ENCODE results near the gene ATP5PD. TPM values are rescaled to one million over a fixed set of nuclear protein-coding genes. Genes with fewer than 3 reads are reported as not detected.

Gene ATP5PD
- polyA plus RNA-seq, 1 donor (not counting 4 experiments of a cell fraction or from before 2014, with no cell fraction given): 276 TPM

DNA sequence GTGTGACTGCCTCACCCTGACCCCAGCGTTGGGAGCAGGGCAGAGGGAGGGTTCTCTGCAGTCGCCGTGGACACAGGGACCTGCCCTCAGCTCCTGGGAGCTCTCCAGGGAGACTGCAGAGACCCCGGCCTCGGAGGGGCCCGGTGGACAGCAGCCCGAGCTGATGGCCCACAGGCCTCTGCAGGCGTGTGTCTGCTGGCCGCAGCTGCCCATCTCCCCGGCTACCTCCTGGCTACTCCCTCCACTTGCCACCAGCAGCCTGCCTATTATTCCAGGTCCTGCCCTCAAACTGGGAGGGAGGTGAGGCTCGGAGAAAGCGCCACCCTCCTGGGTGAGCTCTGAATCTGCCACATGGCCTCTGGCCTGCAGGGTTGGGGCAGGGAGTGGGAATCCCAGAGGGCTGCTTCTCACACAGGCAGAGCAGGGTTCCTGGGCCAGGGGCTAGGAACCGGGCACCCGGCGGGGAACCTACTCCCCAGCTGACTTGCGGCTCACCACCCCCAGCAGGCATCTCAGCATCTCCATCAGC is 48.2 kb upstream of the ATP5PD start:
- dilution Hi-C loops (cut with MboI; ENCODE audit: extremely low pct_ligation_motif_present, low sequenced_read_pairs): no loop called here

DNA sequence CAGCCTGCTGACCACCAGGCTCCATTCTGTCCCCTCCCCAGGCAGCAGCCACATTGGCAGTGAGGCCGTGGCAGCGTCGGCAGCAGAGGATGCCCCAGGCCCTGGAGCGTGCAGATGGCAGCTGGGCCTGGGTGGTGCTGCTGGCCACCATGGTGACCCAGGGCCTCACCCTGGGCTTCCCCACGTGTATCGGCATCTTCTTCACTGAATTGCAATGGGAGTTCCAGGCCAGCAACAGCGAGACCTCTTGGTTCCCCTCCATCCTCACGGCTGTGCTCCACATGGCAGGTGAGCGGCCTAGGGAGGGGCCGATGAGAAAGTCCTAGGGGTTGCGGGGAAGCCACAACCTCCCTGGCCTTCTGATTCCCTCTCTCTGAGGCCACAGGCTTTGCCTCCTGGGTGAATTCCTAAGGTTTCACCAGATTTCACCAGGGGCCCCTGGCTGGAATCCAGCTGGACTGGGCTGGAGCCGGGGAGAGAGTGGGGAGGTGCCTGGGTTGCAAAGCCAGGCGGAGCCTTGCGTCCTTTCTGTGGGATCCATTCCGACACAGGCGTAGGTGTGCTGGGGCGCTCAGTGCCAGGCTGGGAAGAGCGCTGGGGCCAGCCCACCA is 46.9 kb upstream of the ATP5PD start:
- H3K4me2 ChIP-seq (ENCODE audit: control insufficient read depth, extremely low read depth, insufficient read depth, low read depth, low read length): no peak overlapping the region
- H3K36me3 ChIP-seq (ENCODE audit: control insufficient read depth in 2 of 2, extremely low read depth in 1 of 2, insufficient read depth in 2 of 2, low read length in 2 of 2): no peaks in the 10 kb centered on the region
- no peak overlapping the region for H2AFZ ChIP-seq (ENCODE audit: control insufficient read depth, low read length)
- FAIRE-seq: no peak
- DNase-seq (ENCODE audit: low read depth, low spot score): no peak
- no peak for TF ChIP-seq EZH2 (IDR thresholded peaks at IDR 0.05; ENCODE audit: low read length)
- TF ChIP-seq, protein P1, sequence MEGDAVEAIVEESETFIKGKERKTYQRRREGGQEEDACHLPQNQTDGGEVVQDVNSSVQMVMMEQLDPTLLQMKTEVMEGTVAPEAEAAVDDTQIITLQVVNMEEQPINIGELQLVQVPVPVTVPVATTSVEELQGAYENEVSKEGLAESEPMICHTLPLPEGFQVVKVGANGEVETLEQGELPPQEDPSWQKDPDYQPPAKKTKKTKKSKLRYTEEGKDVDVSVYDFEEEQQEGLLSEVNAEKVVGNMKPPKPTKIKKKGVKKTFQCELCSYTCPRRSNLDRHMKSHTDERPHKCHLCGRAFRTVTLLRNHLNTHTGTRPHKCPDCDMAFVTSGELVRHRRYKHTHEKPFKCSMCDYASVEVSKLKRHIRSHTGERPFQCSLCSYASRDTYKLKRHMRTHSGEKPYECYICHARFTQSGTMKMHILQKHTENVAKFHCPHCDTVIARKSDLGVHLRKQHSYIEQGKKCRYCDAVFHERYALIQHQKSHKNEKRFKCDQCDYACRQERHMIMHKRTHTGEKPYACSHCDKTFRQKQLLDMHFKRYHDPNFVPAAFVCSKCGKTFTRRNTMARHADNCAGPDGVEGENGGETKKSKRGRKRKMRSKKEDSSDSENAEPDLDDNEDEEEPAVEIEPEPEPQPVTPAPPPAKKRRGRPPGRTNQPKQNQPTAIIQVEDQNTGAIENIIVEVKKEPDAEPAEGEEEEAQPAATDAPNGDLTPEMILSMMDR (optimal IDR thresholded peaks at IDR 0.05 in 1 of 3, IDR thresholded peaks at IDR 0.05 in 1 of 3, conservative IDR thresholded peaks at IDR 0.05 in 1 of 3; ENCODE audit: extremely low read depth in 1 of 3, insufficient read depth in 2 of 3, low read length in 3 of 3): no peak
- dilution Hi-C loops (cut with MboI; ENCODE audit: extremely low pct_ligation_motif_present, low sequenced_read_pairs): no loop called here
- no peaks in the 10 kb centered on the region for H3K9me1 ChIP-seq (ENCODE audit: control insufficient read depth, extremely low read depth, insufficient read depth, low read length)
- H3K9ac ChIP-seq (ENCODE audit: control insufficient read depth, extremely low read depth, insufficient read depth, low read length): no peak overlapping the region
- H3K79me2 ChIP-seq (ENCODE audit: control insufficient read depth, insufficient read depth, low read length): no peaks in the 10 kb centered on the region
- H3K27ac ChIP-seq (ENCODE audit: control insufficient read depth, insufficient read depth, low read length): no peak overlapping the region
- H3K9me3 ChIP-seq (ENCODE audit: control insufficient read depth, low read depth, low read length): no peaks in the 10 kb centered on the region
- peaks cover 47% of the 10 kb centered on the region for H3K4me1 ChIP-seq (ENCODE audit: control insufficient read depth, extremely low read depth, insufficient read depth, low read length)
- no peaks in the 10 kb centered on the region for H3K27me3 ChIP-seq (ENCODE audit: control insufficient read depth, extremely low read depth, insufficient read depth, low read length)
- no peaks in the 10 kb centered on the region for H4K20me1 ChIP-seq (ENCODE audit: control insufficient read depth, extremely low read depth, insufficient read depth, low read length)
- H3K4me3 ChIP-seq (ENCODE audit: control insufficient read depth in 2 of 3, extremely low read depth in 1 of 3, insufficient read depth in 2 of 3, low read depth in 1 of 3, low read length in 3 of 3): no peak overlapping the region

More for the DNA sequence above, 48.2 kb upstream of the ATP5PD start:
- no peak overlapping the region for H3K4me2 ChIP-seq (ENCODE audit: control insufficient read depth, extremely low read depth, insufficient read depth, low read depth, low read length)
- TF ChIP-seq, protein P1 (optimal IDR thresholded peaks at IDR 0.05 in 1 of 3, IDR thresholded peaks at IDR 0.05 in 1 of 3, conservative IDR thresholded peaks at IDR 0.05 in 1 of 3; ENCODE audit: extremely low read depth in 1 of 3, insufficient read depth in 2 of 3, low read length in 3 of 3): no peak
- no peak for TF ChIP-seq EZH2 (IDR thresholded peaks at IDR 0.05; ENCODE audit: low read length)
- no peak overlapping the region for H2AFZ ChIP-seq (ENCODE audit: control insufficient read depth, low read length)
- DNase-seq (ENCODE audit: low read depth, low spot score) (no peak), FAIRE-seq (no peak)
- H3K4me1 ChIP-seq (ENCODE audit: control insufficient read depth, extremely low read depth, insufficient read depth, low read length): peaks cover 39% of the 10 kb centered on the region
- peaks cover 0 to 1% of the 10 kb centered on the region in 2 experiments for H3K36me3 ChIP-seq (ENCODE audit: control insufficient read depth in 2 of 2, extremely low read depth in 1 of 2, insufficient read depth in 2 of 2, low read length in 2 of 2)
- no peaks in the 10 kb centered on the region for H3K9me3 ChIP-seq (ENCODE audit: control insufficient read depth, low read depth, low read length)
- no peaks in the 10 kb centered on the region for H3K79me2 ChIP-seq (ENCODE audit: control insufficient read depth, insufficient read depth, low read length)
- no peaks in the 10 kb centered on the region for H3K9me1 ChIP-seq (ENCODE audit: control insufficient read depth, extremely low read depth, insufficient read depth, low read length)
- no peaks in the 10 kb centered on the region for H3K27me3 ChIP-seq (ENCODE audit: control insufficient read depth, extremely low read depth, insufficient read depth, low read length)
- H3K9ac ChIP-seq (ENCODE audit: control insufficient read depth, extremely low read depth, insufficient read depth, low read length): no peak overlapping the region
- H4K20me1 ChIP-seq (ENCODE audit: control insufficient read depth, extremely low read depth, insufficient read depth, low read length): no peaks in the 10 kb centered on the region
- no peak overlapping the region for H3K27ac ChIP-seq (ENCODE audit: control insufficient read depth, insufficient read depth, low read length)
- no peak overlapping the region for H3K4me3 ChIP-seq (ENCODE audit: control insufficient read depth in 2 of 3, extremely low read depth in 1 of 3, insufficient read depth in 2 of 3, low read depth in 1 of 3, low read length in 3 of 3)

All from keratinocyte (primary cell).